ENCODE data around the gene DUSP22. TPM values are rescaled to one million over a fixed set of nuclear protein-coding genes. Genes with fewer than 3 reads are reported as not detected.

DUSP22 gene
- total and polyA plus RNA-seq, 2 donors (not counting 1 experiment from before 2014, with no cell fraction given), result 10.9 to 13.7 TPM

- Histone ChIP-seq H4K20me1 (ENCODE audit: control insufficient read depth, extremely low read depth, insufficient read depth, low read length) (no peaks in the 10 kb centered on the region), H3K79me2 (ENCODE audit: control insufficient read depth, insufficient read depth, low read length) (no peaks in the 10 kb centered on the region), H3K27ac (ENCODE audit: insufficient read depth, low read length) (no peak overlapping the region), H3K27me3 (ENCODE audit: control insufficient read depth, insufficient read depth, low read length) (peaks cover 22% of the 10 kb centered on the region), H3K4me3 (replicated peaks in 1 of 4; ENCODE audit: control extremely low read depth in 1 of 4, insufficient read depth in 1 of 4, low read depth in 3 of 4, low read length in 4 of 4) (no peak overlapping the region), H3K9me3 (ENCODE audit: control insufficient read depth, insufficient read depth, low read depth, low read length) (no peaks in the 10 kb centered on the region), H3K4me2 (ENCODE audit: extremely low read depth, insufficient read depth, low read length) (no peak overlapping the region), H3K36me3 (ENCODE audit: control insufficient read depth, insufficient read depth, low read length) (no peaks in the 10 kb centered on the region), H3K4me1 (ENCODE audit: control insufficient read depth, extremely low read depth, insufficient read depth, low read length) (no peaks in the 10 kb centered on the region), H2AFZ (ENCODE audit: low read length) (no peak overlapping the region), H3K9ac (ENCODE audit: insufficient read depth, low read length) (no peak overlapping the region)
- DNase-seq (ENCODE audit: low read depth in 2 of 2), result no peak
- TF ChIP-seq, protein P1, sequence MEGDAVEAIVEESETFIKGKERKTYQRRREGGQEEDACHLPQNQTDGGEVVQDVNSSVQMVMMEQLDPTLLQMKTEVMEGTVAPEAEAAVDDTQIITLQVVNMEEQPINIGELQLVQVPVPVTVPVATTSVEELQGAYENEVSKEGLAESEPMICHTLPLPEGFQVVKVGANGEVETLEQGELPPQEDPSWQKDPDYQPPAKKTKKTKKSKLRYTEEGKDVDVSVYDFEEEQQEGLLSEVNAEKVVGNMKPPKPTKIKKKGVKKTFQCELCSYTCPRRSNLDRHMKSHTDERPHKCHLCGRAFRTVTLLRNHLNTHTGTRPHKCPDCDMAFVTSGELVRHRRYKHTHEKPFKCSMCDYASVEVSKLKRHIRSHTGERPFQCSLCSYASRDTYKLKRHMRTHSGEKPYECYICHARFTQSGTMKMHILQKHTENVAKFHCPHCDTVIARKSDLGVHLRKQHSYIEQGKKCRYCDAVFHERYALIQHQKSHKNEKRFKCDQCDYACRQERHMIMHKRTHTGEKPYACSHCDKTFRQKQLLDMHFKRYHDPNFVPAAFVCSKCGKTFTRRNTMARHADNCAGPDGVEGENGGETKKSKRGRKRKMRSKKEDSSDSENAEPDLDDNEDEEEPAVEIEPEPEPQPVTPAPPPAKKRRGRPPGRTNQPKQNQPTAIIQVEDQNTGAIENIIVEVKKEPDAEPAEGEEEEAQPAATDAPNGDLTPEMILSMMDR (conservative IDR thresholded peaks at IDR 0.05 in 1 of 2, IDR thresholded peaks at IDR 0.05 in 1 of 2; ENCODE audit: low read depth in 1 of 2, low read length in 2 of 2), result no peak
- TF ChIP-seq EZH2 (IDR thresholded peaks at IDR 0.05; ENCODE audit: low read length, missing control alignments), result no peak
Observed at GRCh38 chr6:398558-399078, 106.3 kb downstream of the DUSP22 start.

DNA sequence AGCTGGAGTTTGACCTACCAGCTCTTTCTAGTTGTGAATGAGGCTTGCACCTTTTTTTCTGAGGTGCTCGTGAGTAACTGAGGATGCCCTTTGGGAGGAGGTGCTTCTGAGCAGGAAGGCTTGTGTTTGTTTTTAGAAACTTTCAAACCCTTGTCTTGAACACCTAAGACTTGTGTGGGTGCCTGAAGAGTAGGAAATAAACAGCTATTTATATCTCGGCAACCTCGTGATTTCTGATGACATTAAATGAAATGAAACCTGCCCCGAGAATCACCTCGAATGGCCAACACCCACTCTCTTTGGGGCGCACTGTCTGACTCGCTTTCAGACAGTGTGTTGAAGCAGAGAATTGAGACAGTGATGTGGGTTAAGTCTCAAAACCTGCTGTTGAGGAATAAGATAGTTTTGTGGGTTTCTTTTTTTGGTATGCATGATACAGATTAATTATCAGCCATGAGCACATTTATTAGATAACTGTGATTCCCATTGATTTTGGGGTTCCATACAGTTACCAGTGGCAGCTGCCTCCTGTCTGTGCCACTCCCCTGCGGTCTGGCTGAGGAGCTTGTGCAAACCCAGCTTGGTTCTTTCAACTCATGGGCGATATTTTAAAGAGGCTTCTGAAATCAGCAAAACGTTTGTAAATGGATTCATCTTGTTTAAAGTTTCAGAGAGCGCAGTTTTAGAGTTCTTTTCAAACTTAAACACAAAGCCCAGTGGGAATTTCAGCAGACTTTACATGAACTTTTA, 107.7 kb downstream of the DUSP22 start:
- Histone ChIP-seq H3K9me3 (ENCODE audit: control insufficient read depth, insufficient read depth, low read depth, low read length) (no peaks in the 10 kb centered on the region), H3K4me1 (ENCODE audit: control insufficient read depth, extremely low read depth, insufficient read depth, low read length) (no peaks in the 10 kb centered on the region), H3K4me3 (replicated peaks in 1 of 4; ENCODE audit: control extremely low read depth in 1 of 4, insufficient read depth in 1 of 4, low read depth in 3 of 4, low read length in 4 of 4) (no peak overlapping the region), H4K20me1 (ENCODE audit: control insufficient read depth, extremely low read depth, insufficient read depth, low read length) (no peaks in the 10 kb centered on the region), H3K9ac (ENCODE audit: insufficient read depth, low read length) (no peak overlapping the region), H3K27ac (ENCODE audit: insufficient read depth, low read length) (no peak overlapping the region), H2AFZ (ENCODE audit: low read length) (no peak overlapping the region), H3K79me2 (ENCODE audit: control insufficient read depth, insufficient read depth, low read length) (no peaks in the 10 kb centered on the region), H3K4me2 (ENCODE audit: extremely low read depth, insufficient read depth, low read length) (no peak overlapping the region), H3K27me3 (ENCODE audit: control insufficient read depth, insufficient read depth, low read length) (peaks cover 9% of the 10 kb centered on the region), H3K36me3 (ENCODE audit: control insufficient read depth, insufficient read depth, low read length) (no peaks in the 10 kb centered on the region)
- DNase-seq (ENCODE audit: low read depth in 2 of 2), result no peak
- TF ChIP-seq EZH2 (IDR thresholded peaks at IDR 0.05; ENCODE audit: low read length, missing control alignments), result no peak
- TF ChIP-seq, protein P1 (conservative IDR thresholded peaks at IDR 0.05 in 1 of 2, IDR thresholded peaks at IDR 0.05 in 1 of 2; ENCODE audit: low read depth in 1 of 2, low read length in 2 of 2), result no peak

DNA sequence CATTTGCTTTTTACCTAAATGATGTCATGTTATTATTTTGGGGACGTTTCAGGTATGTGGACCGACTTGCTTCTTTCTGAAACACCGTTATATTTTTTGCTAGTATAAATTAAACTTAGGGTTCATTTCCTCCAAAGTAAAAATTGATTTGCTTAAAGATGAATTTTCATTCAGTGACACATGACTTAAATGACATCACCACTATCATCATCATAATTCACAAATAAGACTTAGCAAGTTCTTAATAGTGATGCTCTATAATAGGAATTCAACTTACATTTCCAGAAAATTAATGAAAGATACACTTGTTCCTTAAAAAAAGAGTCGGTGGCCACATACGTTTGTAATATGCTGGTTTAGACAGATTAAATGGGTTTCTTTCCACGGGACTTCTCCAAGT, 108.5 kb downstream of the DUSP22 start:
- no peak overlapping the region for H2AFZ ChIP-seq (ENCODE audit: low read length)
- H3K9ac ChIP-seq (ENCODE audit: insufficient read depth, low read length), result no peak overlapping the region
- no peak for DNase-seq (ENCODE audit: low read depth in 2 of 2)
- H3K4me3 ChIP-seq (replicated peaks in 1 of 4; ENCODE audit: control extremely low read depth in 1 of 4, insufficient read depth in 1 of 4, low read depth in 3 of 4, low read length in 4 of 4), result no peak overlapping the region
- H3K4me1 ChIP-seq (ENCODE audit: control insufficient read depth, extremely low read depth, insufficient read depth, low read length), result no peaks in the 10 kb centered on the region
- no peaks in the 10 kb centered on the region for H3K36me3 ChIP-seq (ENCODE audit: control insufficient read depth, insufficient read depth, low read length)
- H3K9me3 ChIP-seq (ENCODE audit: control insufficient read depth, insufficient read depth, low read depth, low read length), result no peaks in the 10 kb centered on the region
- H3K79me2 ChIP-seq (ENCODE audit: control insufficient read depth, insufficient read depth, low read length), result no peaks in the 10 kb centered on the region
- no peak overlapping the region for H3K27ac ChIP-seq (ENCODE audit: insufficient read depth, low read length)
- H3K27me3 ChIP-seq (ENCODE audit: control insufficient read depth, insufficient read depth, low read length), result peaks cover 3% of the 10 kb centered on the region
- H4K20me1 ChIP-seq (ENCODE audit: control insufficient read depth, extremely low read depth, insufficient read depth, low read length), result no peaks in the 10 kb centered on the region
- no peak for TF ChIP-seq EZH2 (IDR thresholded peaks at IDR 0.05; ENCODE audit: low read length, missing control alignments)
- TF ChIP-seq, protein P1 (conservative IDR thresholded peaks at IDR 0.05 in 1 of 2, IDR thresholded peaks at IDR 0.05 in 1 of 2; ENCODE audit: low read depth in 1 of 2, low read length in 2 of 2), result no peak
- no peak overlapping the region for H3K4me2 ChIP-seq (ENCODE audit: extremely low read depth, insufficient read depth, low read length)

Other genes with a start within 250 kb of the DUSP22 start
- gene IRF4, start 99.3 kb downstream of the DUSP22 start, total RNA-seq, result under 0.01 TPM in 2 replicates
- 0.01 and 0.02 TPM in 2 replicates for gene IRF4, start 99.3 kb downstream of the DUSP22 start, polyA plus RNA-seq